Measurements from ENCODE around the gene PRR36.
A peak's percentile ranks its signal among the peaks of the same experiment; 100 is the strongest.

The PRR36 gene

GRCh38 chr19:7912697-7913564 lies 38.7 kb upstream of the PRR36 start:
- no peak for DNase-seq

GRCh38 chr19:7912144-7912696 lies 38.0 kb upstream of the PRR36 start:
- no peak for DNase-seq

- DNase-seq = no peak
Observed at GRCh38 chr19:7911508-7912143, 37.4 kb upstream of the PRR36 start.

- no peak for DNase-seq
Observed at GRCh38 chr19:7910321-7911161, 36.4 kb upstream of the PRR36 start.

- DNase-seq = no peak
Observed at GRCh38 chr19:7909471-7910067, 35.4 kb upstream of the PRR36 start.

GRCh38 chr19:7908742-7909461 lies 34.7 kb upstream of the PRR36 start:
- no peak for DNase-seq

GRCh38 chr19:7908078-7908699 lies 34.0 kb upstream of the PRR36 start:
- no peak for DNase-seq

- DNase-seq = no peak
Observed at GRCh38 chr19:7907544-7907943, 33.4 kb upstream of the PRR36 start.

GRCh38 chr19:7907122-7907521 lies 32.9 kb upstream of the PRR36 start:
- no peak for DNase-seq

- DNase-seq = no peak
Observed at GRCh38 chr19:7905859-7906258, 31.7 kb upstream of the PRR36 start.

GRCh38 chr19:7905268-7905667 lies 31.1 kb upstream of the PRR36 start:
- DNase-seq = no peak

- DNase-seq = no peak
Observed at GRCh38 chr19:7904074-7905020, 30.2 kb upstream of the PRR36 start.

- peak; percentile 100 for DNase-seq
Observed at GRCh38 chr19:7903244-7904073, 29.3 kb upstream of the PRR36 start, which contains the start of gene MAP2K7. Gene MAP2K7 (plus strand): TSS chr19:7903877. CDS start chr19:7903945, 68 bp downstream.

- no peak for DNase-seq
Observed at GRCh38 chr19:7902796-7903243, 28.6 kb upstream of the PRR36 start.

GRCh38 chr19:7901337-7901736 lies 27.1 kb upstream of the PRR36 start:
- no peak for DNase-seq

GRCh38 chr19:7900931-7901330 lies 26.7 kb upstream of the PRR36 start:
- no peak for DNase-seq

GRCh38 chr19:7900401-7900870 lies 26.2 kb upstream of the PRR36 start:
- no peak for DNase-seq

- no peak for DNase-seq
Observed at GRCh38 chr19:7899751-7900378, 25.7 kb upstream of the PRR36 start.

- DNase-seq = no peak
Observed at GRCh38 chr19:7898967-7899366, 24.8 kb upstream of the PRR36 start.

Data from NK-92 treated with Interleukin-12 subunit alpha and Interleukin-12 subunit beta, amount 100 ng/mL, for 24 hours (cell line).